Activated CD4-positive, alpha-beta T cell treated with anti-CD3 and anti-CD28 coated beads for 24 hours (primary cell): ENCODE measurements around the gene MPRIP.

Experiments
- DNase-seq, 2 donors: peaks; one replicate each; pipeline ENCODE4 v3.0.0-alpha.2; 2020; ENCODE audit warnings: low read depth in 2 of 2

The MPRIP gene

GRCh38 chr17:17088086-17088485 is 45.8 kb downstream of the MPRIP start:
- no peak for DNase-seq

GRCh38 chr17:17088541-17089525 is 46.6 kb downstream of the MPRIP start:
- DNase-seq: no peak

- no peak for DNase-seq
Measured at GRCh38 chr17:17089796-17090641, 47.8 kb downstream of the MPRIP start.

GRCh38 chr17:17090642-17091103 is 48.4 kb downstream of the MPRIP start:
- no peak for DNase-seq

- DNase-seq: no peak
Measured at GRCh38 chr17:17091276-17091675, 49.0 kb downstream of the MPRIP start.

- DNase-seq: no peak
Measured at GRCh38 chr17:17091856-17092756, 49.8 kb downstream of the MPRIP start.

- DNase-seq: no peak
Measured at GRCh38 chr17:17093764-17094163, 51.5 kb downstream of the MPRIP start.

- no peak for DNase-seq
Measured at GRCh38 chr17:17096438-17097178, 54.4 kb downstream of the MPRIP start.

GRCh38 chr17:17097763-17098345 is 55.6 kb downstream of the MPRIP start:
- DNase-seq: no peak

GRCh38 chr17:17098551-17099179 is 56.4 kb downstream of the MPRIP start:
- DNase-seq: no peak

- no peak for DNase-seq
Measured at GRCh38 chr17:17102176-17102575, 59.9 kb downstream of the MPRIP start.

- no peak for DNase-seq
Measured at GRCh38 chr17:17103160-17103559, 60.9 kb downstream of the MPRIP start.

- no peak for DNase-seq
Measured at GRCh38 chr17:17104036-17104435, 61.8 kb downstream of the MPRIP start.

GRCh38 chr17:17104494-17104893 is 62.2 kb downstream of the MPRIP start:
- DNase-seq: no peak

- DNase-seq: no peak
Measured at GRCh38 chr17:17105976-17106375, 63.7 kb downstream of the MPRIP start.

GRCh38 chr17:17106756-17107155 is 64.5 kb downstream of the MPRIP start:
- no peak for DNase-seq

- DNase-seq: no peak
Measured at GRCh38 chr17:17107281-17107680, 65.0 kb downstream of the MPRIP start.

- no peak for DNase-seq
Measured at GRCh38 chr17:17107891-17108431, 65.7 kb downstream of the MPRIP start.

- DNase-seq: no peak
Measured at GRCh38 chr17:17108451-17109049, 66.3 kb downstream of the MPRIP start.
